Occipital lobe (tissue), 2 donors: ENCODE results near the gene TSPAN18. TPM values are rescaled to one million over a fixed set of nuclear protein-coding genes. Genes with fewer than 3 reads are reported as not detected.

Experiments used
- DNase-seq: peaks from one replicate; lab custom pipeline; 2025; lab: John Stamatoyannopoulos, UW
- total RNA-seq: library from RNA; depleted of rRNA; stranded (reverse); fragments of >200 nt; gene quantifications from one replicate; pipeline ENCODE4 v1.2.3, GENCODE V29; 2014

The TSPAN18 gene
- total RNA-seq, 1 donor from 2014 or later = 19.7 TPM

- DNase-seq = no peak
These were observed 228.4 kb downstream of the TSPAN18 start for GRCh38 chr11:44955015-44955738.

- DNase-seq = no peak
These were observed 230.3 kb downstream of the TSPAN18 start for GRCh38 chr11:44957040-44957515.

- DNase-seq = no peak
These were observed 231.2 kb downstream of the TSPAN18 start for GRCh38 chr11:44957776-44958564.

GRCh38 chr11:44959064-44959463 is 232.3 kb downstream of the TSPAN18 start:
- no peak for DNase-seq

GRCh38 chr11:44960200-44960845 is 233.6 kb downstream of the TSPAN18 start:
- no peak for DNase-seq

- DNase-seq = no peak
These were observed 235.7 kb downstream of the TSPAN18 start for GRCh38 chr11:44962464-44962863.

GRCh38 chr11:44963136-44963535 is 236.4 kb downstream of the TSPAN18 start:
- DNase-seq = no peak

GRCh38 chr11:44963948-44964347 is 237.2 kb downstream of the TSPAN18 start:
- DNase-seq = no peak

- DNase-seq = no peak
These were observed 237.9 kb downstream of the TSPAN18 start for GRCh38 chr11:44964526-44965209.

GRCh38 chr11:44966694-44967093 is 239.9 kb downstream of the TSPAN18 start:
- DNase-seq = no peak

- DNase-seq = no peak
These were observed 241.3 kb downstream of the TSPAN18 start for GRCh38 chr11:44967930-44968496.

- no peak for DNase-seq
These were observed 241.7 kb downstream of the TSPAN18 start for GRCh38 chr11:44968510-44968909.

GRCh38 chr11:44969651-44970252 is 243.0 kb downstream of the TSPAN18 start:
- no peak for DNase-seq

GRCh38 chr11:44970293-44970692 is 243.5 kb downstream of the TSPAN18 start:
- DNase-seq = no peak

GRCh38 chr11:44971185-44971584 is 244.4 kb downstream of the TSPAN18 start:
- DNase-seq = no peak

GRCh38 chr11:44972746-44973435 is 246.1 kb downstream of the TSPAN18 start:
- DNase-seq = no peak

GRCh38 chr11:44973632-44974401 is 247.1 kb downstream of the TSPAN18 start:
- DNase-seq = no peak

GRCh38 chr11:44974402-44975000 is 247.7 kb downstream of the TSPAN18 start:
- DNase-seq = no peak

GRCh38 chr11:44976576-44976975 is 249.8 kb downstream of the TSPAN18 start:
- no peak for DNase-seq
